GM21360 (cell line): ENCODE results near the gene OR51B5.
"Not testable (repeated sequence)": the region's sequence is repeated elsewhere in the genome, so short reads cannot be mapped to it uniquely, and the experiment has no call there.

ENCODE experiments used
- ATAC-seq: cut with Tn5 transposase; IDR thresholded peaks from one replicate; pipeline ENCODE4 v1.9.1; 2021; ENCODE audit warnings: mild to moderate bottlenecking, moderate library complexity; ENCODE audit not compliant: unreplicated experiment

Gene OR51B5

DNA sequence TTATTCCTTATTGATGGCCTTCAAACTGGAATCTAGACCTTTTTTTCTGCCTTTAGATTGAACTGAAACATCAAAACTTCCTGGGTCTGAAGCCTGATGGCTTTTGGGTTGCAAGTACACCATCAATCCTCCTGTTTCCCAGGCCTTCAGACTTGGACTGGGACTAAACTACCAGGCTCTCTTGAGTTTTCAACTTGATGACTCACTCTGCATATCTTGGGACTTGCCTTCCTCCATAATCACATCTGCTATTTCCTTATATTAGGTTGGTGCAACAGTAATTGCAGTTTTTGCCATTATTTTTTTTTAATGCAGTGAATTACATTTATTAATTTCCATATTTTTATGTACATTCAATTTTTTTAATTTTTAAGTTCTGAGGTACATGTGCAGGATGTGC is 7.0 kb downstream of the OR51B5 start:
- no peak for ATAC-seq

- ATAC-seq = no peak
Measured at GRCh38 chr11:5335170-5335569, 8.2 kb downstream of the OR51B5 start.

DNA sequence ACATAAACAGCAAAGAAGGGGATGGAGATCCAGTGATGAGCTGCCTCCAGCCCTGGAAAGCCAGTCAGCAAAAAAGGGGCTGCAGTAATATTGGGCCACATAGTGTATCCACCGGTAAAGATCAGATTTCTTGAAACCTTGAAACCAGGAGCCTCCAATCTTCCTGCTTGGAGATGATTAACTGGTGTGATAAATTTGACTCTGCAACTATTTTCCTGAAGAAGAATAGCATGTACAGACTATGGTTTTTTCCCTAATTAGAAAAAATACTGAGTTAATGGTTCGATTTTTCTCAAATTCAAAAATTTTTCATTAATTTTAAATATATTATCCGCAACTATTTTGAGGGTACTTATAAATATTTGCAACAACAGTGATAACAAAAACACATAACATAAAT is 19.1 kb downstream of the OR51B5 start, which contains the start of gene OR51B2:
TSS of gene OR51B2 (minus strand) at position 101 of the 400 bp plus-strand sequence. CDS start at position 101, 0 bp downstream.
- ATAC-seq = no peak

DNA sequence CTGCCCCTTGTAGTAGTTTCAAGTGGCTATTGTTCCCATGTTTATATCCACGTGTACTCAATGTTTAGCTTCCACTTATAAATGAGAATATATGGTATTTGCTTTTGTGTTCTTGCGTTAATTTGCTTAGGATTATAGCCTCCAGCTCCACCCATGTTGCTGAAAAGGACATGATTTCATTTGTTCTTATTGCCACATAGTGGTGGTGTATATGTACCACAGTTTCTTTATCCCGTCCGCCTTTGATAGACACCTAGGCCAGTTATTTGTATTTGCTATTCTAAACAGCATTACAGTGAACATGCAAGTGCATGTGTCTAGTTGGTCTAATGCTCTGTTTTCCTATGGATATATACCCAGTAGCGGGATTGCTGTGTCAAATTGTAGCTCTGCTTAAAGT is 26.0 kb downstream of the OR51B5 start:
- ATAC-seq = no peak

- ATAC-seq = not testable (repeated sequence)
Measured at GRCh38 chr11:5313326-5314023, 29.8 kb downstream of the OR51B5 start.

GRCh38 chr11:5310423-5310822 is 32.9 kb downstream of the OR51B5 start:
- ATAC-seq = no peak

GRCh38 chr11:5307256-5308019 is 35.9 kb downstream of the OR51B5 start:
- no peak for ATAC-seq

DNA sequence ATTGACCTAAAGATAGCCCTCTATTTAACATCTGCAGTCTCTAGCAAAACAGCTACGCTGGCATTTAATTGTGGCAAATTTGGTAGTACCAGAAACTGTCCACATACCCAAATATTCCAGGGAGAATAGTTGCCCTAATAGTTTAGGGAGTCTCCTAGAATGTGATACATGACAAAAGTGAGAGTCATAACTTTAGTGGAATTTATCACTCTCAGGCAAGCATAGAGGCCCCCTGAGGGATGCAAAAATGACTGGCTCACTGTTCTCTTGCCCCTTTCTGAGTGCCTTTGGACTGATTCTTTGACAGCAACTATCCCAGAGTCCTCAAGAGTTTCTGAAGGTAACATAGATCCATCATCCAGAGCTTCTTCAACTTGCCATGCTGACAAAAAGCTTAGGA is 39.3 kb downstream of the OR51B5 start:
- no peak for ATAC-seq

DNA sequence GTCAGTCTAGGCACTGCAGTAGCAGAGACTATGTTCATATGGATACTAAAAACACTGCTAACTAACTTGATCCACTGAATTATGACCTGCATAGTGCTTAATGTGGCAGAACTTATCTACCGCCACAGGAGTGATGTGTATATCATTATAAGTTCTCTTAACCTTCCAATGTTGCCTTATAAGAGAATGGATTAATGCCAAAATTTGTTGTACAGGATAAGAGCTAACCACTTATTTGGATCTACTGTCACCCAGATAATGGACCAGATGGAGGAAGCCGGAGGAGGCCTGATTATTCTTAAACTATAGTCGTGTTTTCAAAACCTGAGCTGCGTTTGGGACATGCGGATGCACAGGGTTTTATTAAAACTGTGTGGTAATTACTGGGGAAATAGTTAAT is 39.7 kb downstream of the OR51B5 start:
- ATAC-seq = no peak

GRCh38 chr11:5301846-5302245 is 41.5 kb downstream of the OR51B5 start, which contains the start of gene OR51B4:
Gene OR51B4 (minus strand): TSS chr11:5301946. CDS start chr11:5301946, 0 bp downstream.
- no peak for ATAC-seq

DNA sequence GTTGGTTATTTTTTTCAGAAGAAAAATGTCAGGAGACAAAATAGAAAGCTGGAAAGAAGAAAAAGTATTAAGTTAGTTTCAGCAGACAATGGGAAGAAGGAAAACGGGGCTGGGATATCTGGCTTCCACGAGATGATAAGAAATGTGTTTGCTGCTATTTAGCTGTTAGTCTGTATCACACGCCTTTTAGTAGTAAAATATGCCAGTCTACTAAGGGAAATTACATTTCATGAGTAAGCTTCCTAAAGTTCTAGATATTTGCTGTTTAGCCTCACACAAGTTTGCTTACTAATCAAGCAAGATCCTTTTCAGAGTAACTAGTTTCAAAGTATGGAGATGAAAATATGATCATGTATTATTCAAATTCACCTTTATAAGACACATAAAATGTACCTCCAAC is 43.1 kb downstream of the OR51B5 start:
- ATAC-seq = no peak

DNA sequence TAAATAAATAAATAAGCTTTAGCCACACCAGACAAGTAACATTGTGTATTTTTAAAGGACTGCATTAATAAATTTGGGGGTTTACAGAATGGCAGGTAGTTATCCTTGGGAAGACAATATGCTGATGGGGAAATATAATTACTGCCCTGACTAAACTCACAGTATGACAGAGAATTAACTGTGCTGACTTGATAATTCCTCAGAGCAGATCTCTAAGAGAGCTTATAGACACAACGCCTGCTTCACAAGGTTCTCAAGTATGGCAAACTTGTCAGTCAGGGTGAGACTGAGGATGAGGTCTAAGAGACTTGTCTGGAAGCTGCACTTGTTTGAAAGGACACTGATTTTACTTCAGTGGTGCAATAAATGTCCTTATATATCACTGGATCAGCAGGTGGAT is 44.9 kb downstream of the OR51B5 start:
- no peak for ATAC-seq

DNA sequence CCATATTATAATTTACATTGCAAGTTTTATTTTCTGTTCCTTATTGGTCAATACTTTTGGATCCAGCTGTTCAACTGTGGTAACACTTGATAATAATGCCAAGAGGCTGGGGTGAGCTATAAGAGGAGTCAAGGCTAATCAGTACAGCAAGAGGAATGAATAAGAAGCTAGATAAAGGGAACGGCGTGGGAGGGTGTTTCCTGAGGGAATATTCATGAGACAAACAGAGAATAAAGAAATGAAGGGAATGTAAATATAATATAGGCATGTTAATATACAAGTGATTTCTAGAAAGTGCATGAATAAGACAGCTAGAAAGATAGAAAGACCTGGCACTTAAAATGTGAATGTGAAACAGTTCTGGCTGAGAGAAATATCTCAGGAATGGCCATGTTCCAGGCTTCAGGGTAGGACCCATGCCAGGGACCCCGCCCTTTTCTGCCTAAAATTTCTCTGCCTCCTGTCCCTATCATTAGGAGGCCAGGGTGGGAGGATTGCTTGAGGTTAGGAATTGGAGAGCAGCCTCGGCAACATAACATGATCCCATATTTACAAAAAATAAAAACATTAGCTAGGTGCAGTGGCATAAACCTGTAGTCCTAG is 45.5 kb downstream of the OR51B5 start:
- no peak for ATAC-seq

DNA sequence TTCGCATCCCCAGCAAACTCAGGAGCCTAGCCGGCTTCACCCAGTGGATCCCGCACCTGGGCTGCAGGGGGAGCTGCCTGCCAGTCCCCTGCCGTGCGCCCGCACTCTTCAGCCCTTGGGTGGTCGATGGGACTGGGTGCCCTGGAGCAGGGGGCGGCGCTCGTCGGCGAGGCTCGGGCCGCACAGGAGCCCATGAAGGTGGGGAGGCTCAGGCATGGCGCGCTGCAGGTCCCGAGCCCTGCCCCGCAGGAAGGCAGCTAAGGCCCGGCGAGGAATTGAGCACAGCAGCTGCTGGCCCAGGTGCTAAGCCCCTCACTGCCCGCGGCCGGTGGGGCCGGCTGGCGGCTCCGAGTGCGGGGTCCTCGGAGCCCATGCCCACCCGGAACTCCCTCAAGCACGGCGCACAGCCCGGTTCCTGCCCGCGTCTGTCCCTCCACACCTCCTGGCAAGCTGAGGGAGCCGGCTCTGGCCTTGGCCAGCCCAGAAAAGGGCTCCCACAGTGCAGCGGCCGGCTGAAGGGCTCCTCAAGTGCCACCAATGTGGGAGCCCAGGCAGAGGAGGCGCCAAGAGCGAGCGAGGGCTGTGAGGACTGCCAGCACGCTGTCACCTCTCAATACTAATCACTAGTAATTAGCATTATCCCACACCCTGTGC is 48.9 kb downstream of the OR51B5 start:
- not testable (repeated sequence) for ATAC-seq

DNA sequence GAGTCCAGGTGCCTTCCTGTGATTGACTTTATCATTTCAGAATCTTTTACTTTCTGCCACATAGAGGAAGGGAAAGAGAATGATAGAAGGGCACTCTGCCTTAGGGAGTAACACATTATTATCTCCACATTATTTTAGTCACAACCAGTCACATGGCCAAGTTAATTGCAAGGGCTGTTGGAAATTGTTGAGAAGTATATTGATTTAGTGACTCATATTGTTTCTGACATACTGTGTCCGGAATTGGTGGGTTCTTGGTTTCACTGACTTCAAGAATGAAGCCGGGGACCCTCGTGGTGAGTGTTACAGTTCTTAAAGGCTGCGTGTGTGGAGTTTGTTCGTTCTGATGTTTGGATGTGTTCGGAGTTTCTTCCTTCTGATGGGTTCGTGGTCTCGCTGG is 50.3 kb downstream of the OR51B5 start:
- no peak for ATAC-seq
